Lung (tissue), 12 donors: ENCODE measurements around the gene NUTM1. TPM values are rescaled to one million over a fixed set of nuclear protein-coding genes. Genes with fewer than 3 reads are reported as not detected.
"Not testable (repeated sequence)": the region's sequence is repeated elsewhere in the genome, so short reads cannot be mapped to it uniquely, and the experiment has no call there.

ENCODE experiments used
- ATAC-seq: fragments of 200-7000 bp; cut with Tn5 transposase; one replicate; pipeline ENCODE4 v1.9.1; 2020; ENCODE audit warnings: moderate number of reproducible peaks; ENCODE audit not compliant: insufficient read depth, low FRiP score
- DNase-seq, 3 donors: peaks; one replicate each; pipeline ENCODE4 v3.0.0-alpha.2; 2013 to 2017
- H3K27ac ChIP-seq, 2 donors: one replicate each; pipeline ENCODE4 v1.5.1; 2013; ENCODE audit warnings: mild to moderate bottlenecking in 2 of 2, moderate library complexity in 2 of 2, control low read depth in 1 of 2, inconsistent platforms in 1 of 2, low read depth in 1 of 2, low read length in 1 of 2
- H3K27me3 ChIP-seq, 3 donors: one replicate each; pipeline ENCODE4 v1.5.1; 2013; ENCODE audit warnings: low read length in 2 of 3; ENCODE audit not compliant: control insufficient read depth in 3 of 3, insufficient read depth in 3 of 3
- H3K36me3 ChIP-seq, 4 donors: one replicate each; pipeline ENCODE4 v1.5.1; 2013; ENCODE audit warnings: low read length in 4 of 4, mild to moderate bottlenecking in 1 of 4, moderate library complexity in 1 of 4; ENCODE audit not compliant: control insufficient read depth in 4 of 4, insufficient read depth in 4 of 4
- H3K4me1 ChIP-seq, 5 donors: one replicate each; pipeline ENCODE4 v1.5.1; 2013; ENCODE audit warnings: low read length in 5 of 5, mild to moderate bottlenecking in 2 of 5, moderate library complexity in 1 of 5; ENCODE audit not compliant: control insufficient read depth in 5 of 5, insufficient read depth in 5 of 5
- H3K4me3 ChIP-seq: one replicate; pipeline ENCODE4 v1.5.1; 2013; ENCODE audit warnings: mild to moderate bottlenecking, control low read depth, moderate library complexity
- H3K9ac ChIP-seq, 2 donors: one replicate each; pipeline ENCODE4 v1.5.1; 2013; ENCODE audit warnings: low read length in 2 of 2, control low read depth in 1 of 2; ENCODE audit not compliant: insufficient read depth in 1 of 2
- H3K9me3 ChIP-seq, 4 donors: one replicate each; pipeline ENCODE4 v1.5.1; 2013; ENCODE audit warnings: low read length in 3 of 4, mild to moderate bottlenecking in 1 of 4, moderate library complexity in 1 of 4; ENCODE audit not compliant: control insufficient read depth in 4 of 4, insufficient read depth in 3 of 4
- CTCF ChIP-seq: IDR thresholded peaks from 2 replicates; pipeline ENCODE4 v1.5.1; 2012; ENCODE audit warnings: mild to moderate bottlenecking; ENCODE audit errors: control extremely low read depth, extremely low read depth
- WGBS, 2 donors: extraction: QIAGEN DNeasy Blood & Tissue Kit; methylation state at CpG; one replicate each; pipeline ENCODE4 v1.1.7; 2013; 5-methylcytosine and 5-hydroxymethylcytosine counted together
- polyA plus RNA-seq, 2 donors: library from polyadenylated mRNA; stranded (reverse); fragments of 200-250 nt; gene quantifications; one replicate each; pipeline ENCODE4 v1.2.1, GENCODE V29; 2013
- total RNA-seq, 2 donors: library from RNA; depleted of rRNA in 1 of 2; stranded (reverse); fragments of >200 nt in 1 of 2; gene quantifications; one replicate each; pipeline ENCODE4 v1.2.1, GENCODE V29; 2014 to 2021
- donor health status: control.
- donor health status: control.
- donor health status: Bipolar disorder and iron deficiency.
- donor health status: healthy.
- donor health status: DM: yes; HTN: yes; CAD: no.

Gene NUTM1
- total and polyA plus RNA-seq, 4 donors, result 0.02 TPM; not detected in 3

GRCh38 chr15:34341381-34342212 lies 1.5 kb upstream of the NUTM1 start:
- H3K9ac ChIP-seq, result no peak overlapping the region
- no peak for ATAC-seq
- no peaks in the 10 kb centered on the region for H3K27me3 ChIP-seq
- H3K4me3 ChIP-seq, result peak overlapping the region; percentile 64
- peaks cover 3 to 8% (median 6%) of the 10 kb centered on the region in 5 donors for H3K4me1 ChIP-seq
- 81 to 90% methylated on average over 15 of the region's 15 CpGs for WGBS, 2 donors
- TF ChIP-seq CTCF, result no peak
- H3K9me3 ChIP-seq, result no peaks in the 10 kb centered on the region
- no peak for DNase-seq
- H3K36me3 ChIP-seq, result peaks cover 0 to 15% (median 4%) of the 10 kb centered on the region in 4 donors
- no peak overlapping the region for H3K27ac ChIP-seq

- H3K36me3 ChIP-seq, result peaks cover 0 to 15% (median 4%) of the 10 kb centered on the region in 4 donors
- WGBS, 2 donors, result 38 to 43% methylated on average over 24 to 26 of the region's 26 CpGs
- H3K4me1 ChIP-seq, DNase-seq, ATAC-seq, H3K9me3 ChIP-seq, H3K27me3 ChIP-seq: not testable (repeated sequence)
- H3K4me3 ChIP-seq, result peak overlapping the region; percentile 64
- H3K27ac ChIP-seq, result peak overlapping the region; percentile 91 to 92
- peak overlapping the region; percentile 65 to 90 for H3K9ac ChIP-seq
Observed at GRCh38 chr15:34342213-34342736, 840 bp upstream of the NUTM1 start.

- DNase-seq (no peak), ATAC-seq (no peak)
Observed at GRCh38 chr15:34347951-34348638, 5.0 kb downstream of the NUTM1 start.

More at GRCh38 chr15:34347951-34348638, 5.0 kb downstream of the NUTM1 start:
- TF ChIP-seq CTCF, result no peak
- Histone ChIP-seq H3K27ac (no peak overlapping the region), H3K27me3 (no peaks in the 10 kb centered on the region), H3K4me3 (no peak overlapping the region), H3K4me1 (no peaks in the 10 kb centered on the region), H3K9ac (no peak overlapping the region), H3K36me3 (no peaks in the 10 kb centered on the region), H3K9me3 (peaks cover 0 to 2% (median 0%) of the 10 kb centered on the region in 4 donors)
- 82 to 87% methylated on average over 13 of the region's 13 CpGs for WGBS, 2 donors
